Neural cell (in vitro differentiated cells): ENCODE data around the gene RDH13. TPM values are rescaled to one million over a fixed set of nuclear protein-coding genes. Genes with fewer than 3 reads are reported as not detected.

Experiments
- H2AFZ ChIP-seq: fragments of 200-600, 300-800 bp; sonication (generic), shearing (Covaris generic); 2 replicates; pipeline ENCODE4 v1.6.0; 2014; ENCODE audit warnings: low read depth, mild to moderate bottlenecking, antibody characterized with exemption, low read length, moderate library complexity
- H3F3A ChIP-seq: fragments of 200-600 bp; shearing (Covaris generic); 2 replicates; pipeline ENCODE4 v1.6.1; 2016; ENCODE audit warnings: mild to moderate bottlenecking, moderate library complexity, mixed read lengths, antibody characterized with exemption, low read length; ENCODE audit not compliant: insufficient read depth, poor library complexity, severe bottlenecking
- H3K27ac ChIP-seq: fragments of 200-600, 300-800 bp; sonication (generic), shearing (Covaris generic); 2 replicates; pipeline ENCODE4 v1.5.1; 2014; ENCODE audit warnings: mild to moderate bottlenecking, low read length, moderate library complexity
- H3K27me3 ChIP-seq: fragments of 300-800, 200-600 bp; sonication (generic), shearing (Covaris generic); 2 replicates; pipeline ENCODE4 v1.6.0; 2014; ENCODE audit warnings: mild to moderate bottlenecking, low read depth, low read length, moderate library complexity; ENCODE audit not compliant: insufficient read depth
- H3K36me3 ChIP-seq: fragments of 300-800, 200-600 bp; sonication (generic), shearing (Covaris generic); 2 replicates; pipeline ENCODE4 v1.5.1; 2014; ENCODE audit warnings: mild to moderate bottlenecking, antibody characterized with exemption, low read length, moderate library complexity; ENCODE audit not compliant: insufficient read depth
- H3K4me2 ChIP-seq: fragments of 300-800, 200-600 bp; sonication (generic), shearing (Covaris generic); 2 replicates; pipeline ENCODE4 v1.6.0; 2014; ENCODE audit warnings: mild to moderate bottlenecking, low read length
- H3K4me3 ChIP-seq: fragments of 300-800, 200-600 bp; sonication (generic), shearing (Covaris generic); 2 replicates; pipeline ENCODE4 v1.5.1; 2014; ENCODE audit warnings: mild to moderate bottlenecking, low read length, moderate library complexity
- H3K79me2 ChIP-seq: fragments of 200-600 bp; shearing (Covaris generic); replicated peaks from 2 replicates; pipeline ENCODE4 v1.6.0; 2014; ENCODE audit warnings: mild to moderate bottlenecking, low read length, moderate library complexity; ENCODE audit not compliant: insufficient read depth
- H3K9ac ChIP-seq: fragments of 300-800, 200-600 bp; sonication (generic), shearing (Covaris generic); 2 replicates; pipeline ENCODE4 v1.6.1; 2016; ENCODE audit warnings: mild to moderate bottlenecking, low read length, mixed read lengths
- H3K9me2 ChIP-seq: fragments of 200-600 bp; shearing (Covaris generic); 2 replicates; pipeline ENCODE4 v1.6.1; 2016; ENCODE audit warnings: mild to moderate bottlenecking, low read length, mixed read lengths; ENCODE audit not compliant: insufficient read depth
- H3K9me3 ChIP-seq: fragments of 200-600, 300-800 bp; sonication (generic), shearing (Covaris generic); 2 replicates; pipeline ENCODE4 v1.6.1; 2016; ENCODE audit warnings: mild to moderate bottlenecking, mixed run types, low read length, moderate library complexity, mixed read lengths
- H4K20me1 ChIP-seq: fragments of 200-600 bp; shearing (Covaris generic); 2 replicates; pipeline ENCODE4 v1.6.1; 2016; ENCODE audit warnings: mild to moderate bottlenecking, mixed run types; ENCODE audit not compliant: insufficient read depth
- CTCF ChIP-seq: fragments of 450-650 bp; IDR thresholded peaks from 2 replicates; pipeline ENCODE4 v1.5.1; 2014; ENCODE audit warnings: antibody characterized with exemption, mild to moderate bottlenecking, moderate library complexity; ENCODE audit not compliant: poor library complexity, severe bottlenecking
- EP300 ChIP-seq: fragments of 450-650 bp; conservative IDR thresholded peaks from 2 replicates; pipeline ENCODE4 v1.6.1; 2014; ENCODE audit warnings: antibody characterized with exemption, mild to moderate bottlenecking, moderate library complexity; ENCODE audit not compliant: poor library complexity, severe bottlenecking
- EZH2 ChIP-seq: fragments of 200-600, 300-800 bp; shearing (Covaris generic), sonication (generic); IDR thresholded peaks from 2 replicates; pipeline ENCODE4 v1.6.1; 2014; ENCODE audit warnings: antibody characterized with exemption, low read length, borderline replicate concordance, mild to moderate bottlenecking; ENCODE audit not compliant: insufficient read depth, poor library complexity, severe bottlenecking
- MXI1 ChIP-seq: fragments of 450-650 bp; conservative IDR thresholded peaks from 2 replicates; pipeline ENCODE4 v1.6.1; 2014; ENCODE audit warnings: antibody characterized with exemption, mild to moderate bottlenecking; ENCODE audit not compliant: poor library complexity, severe bottlenecking
- POLR2AphosphoS5 ChIP-seq: IDR thresholded peaks from 2 replicates; pipeline ENCODE4 v1.6.1; 2012
- RAD21 ChIP-seq: fragments of 450-650 bp; conservative IDR thresholded peaks from 2 replicates; pipeline ENCODE4 v1.6.1; 2014; ENCODE audit warnings: antibody characterized with exemption, mild to moderate bottlenecking, moderate library complexity
- REST ChIP-seq: IDR thresholded peaks from 2 replicates; pipeline ENCODE4 v1.6.1; 2012; ENCODE audit warnings: borderline replicate concordance
- SMC3 ChIP-seq: fragments of 450-650 bp; conservative IDR thresholded peaks from 2 replicates; pipeline ENCODE4 v1.6.1; 2014; ENCODE audit warnings: antibody characterized with exemption, mild to moderate bottlenecking, moderate library complexity; ENCODE audit not compliant: poor library complexity
- TAF1 ChIP-seq: IDR thresholded peaks from 2 replicates; pipeline ENCODE4 v1.6.1; 2012; ENCODE audit warnings: low read depth
- polyA plus RNA-seq: library from polyadenylated mRNA; depleted of rRNA; stranded (reverse); fragments of >200 nt; gene quantifications from 2 replicates; pipeline ENCODE4 v1.2.3, GENCODE V29; 2014

The RDH13 gene
- polyA plus RNA-seq, 1 donor from 2014 or later = 9.8 TPM

GRCh38 chr19:55048446-55048845 is 14.5 kb downstream of the RDH13 start:
- no peaks in the 10 kb centered on the region for H3K36me3 ChIP-seq
- H2AFZ ChIP-seq = no peak overlapping the region
- H4K20me1 ChIP-seq = no peaks in the 10 kb centered on the region
- H3F3A ChIP-seq = no peaks in the 10 kb centered on the region
- H3K27me3 ChIP-seq = no peaks in the 10 kb centered on the region
- H3K9me2 ChIP-seq = no peaks in the 10 kb centered on the region
- H3K4me3 ChIP-seq = no peak overlapping the region
- TF ChIP-seq EZH2 (no peak), POLR2AphosphoS5 (no peak), SMC3 (no peak), EP300 (no peak)
- H3K9me3 ChIP-seq = no peaks in the 10 kb centered on the region
- no peak overlapping the region for H3K9ac ChIP-seq
- no peaks in the 10 kb centered on the region for H3K79me2 ChIP-seq
- H3K27ac ChIP-seq = no peak overlapping the region
- H3K4me2 ChIP-seq = no peak overlapping the region

GRCh38 chr19:55047951-55048350 is 15.0 kb downstream of the RDH13 start:
- H3K36me3 ChIP-seq = no peaks in the 10 kb centered on the region
- no peak for TF ChIP-seq EZH2
- TF ChIP-seq POLR2AphosphoS5 = no peak
- TF ChIP-seq TAF1 = no peak
- no peak for TF ChIP-seq SMC3
- TF ChIP-seq MXI1 = no peak
- no peak for TF ChIP-seq EP300
- no peak for TF ChIP-seq CTCF
- TF ChIP-seq RAD21 = no peak
- no peak for TF ChIP-seq REST
- no peaks in the 10 kb centered on the region for H3K27me3 ChIP-seq
- no peak overlapping the region for H3K4me3 ChIP-seq
- H3K9me2 ChIP-seq = no peaks in the 10 kb centered on the region
- no peaks in the 10 kb centered on the region for H3K79me2 ChIP-seq
- H3K9ac ChIP-seq = no peak overlapping the region
- no peaks in the 10 kb centered on the region for H3K9me3 ChIP-seq
- H3K4me2 ChIP-seq = no peak overlapping the region
- no peak overlapping the region for H2AFZ ChIP-seq
- no peak overlapping the region for H3K27ac ChIP-seq
- H3F3A ChIP-seq = no peaks in the 10 kb centered on the region
- H4K20me1 ChIP-seq = no peaks in the 10 kb centered on the region
